Measurements from ENCODE around the gene TRMT6. TPM values are rescaled to one million over a fixed set of nuclear protein-coding genes. Genes with fewer than 3 reads are reported as not detected.
A peak's percentile ranks its signal among the peaks of the same experiment; 100 is the strongest.

TRMT6 gene
- total and polyA plus RNA-seq, 10 of the 15 experiments (the other 5 are each of a cell fraction or from before 2014, with no cell fraction given): 18.2 to 35.5 (median 22.6) TPM

DNA sequence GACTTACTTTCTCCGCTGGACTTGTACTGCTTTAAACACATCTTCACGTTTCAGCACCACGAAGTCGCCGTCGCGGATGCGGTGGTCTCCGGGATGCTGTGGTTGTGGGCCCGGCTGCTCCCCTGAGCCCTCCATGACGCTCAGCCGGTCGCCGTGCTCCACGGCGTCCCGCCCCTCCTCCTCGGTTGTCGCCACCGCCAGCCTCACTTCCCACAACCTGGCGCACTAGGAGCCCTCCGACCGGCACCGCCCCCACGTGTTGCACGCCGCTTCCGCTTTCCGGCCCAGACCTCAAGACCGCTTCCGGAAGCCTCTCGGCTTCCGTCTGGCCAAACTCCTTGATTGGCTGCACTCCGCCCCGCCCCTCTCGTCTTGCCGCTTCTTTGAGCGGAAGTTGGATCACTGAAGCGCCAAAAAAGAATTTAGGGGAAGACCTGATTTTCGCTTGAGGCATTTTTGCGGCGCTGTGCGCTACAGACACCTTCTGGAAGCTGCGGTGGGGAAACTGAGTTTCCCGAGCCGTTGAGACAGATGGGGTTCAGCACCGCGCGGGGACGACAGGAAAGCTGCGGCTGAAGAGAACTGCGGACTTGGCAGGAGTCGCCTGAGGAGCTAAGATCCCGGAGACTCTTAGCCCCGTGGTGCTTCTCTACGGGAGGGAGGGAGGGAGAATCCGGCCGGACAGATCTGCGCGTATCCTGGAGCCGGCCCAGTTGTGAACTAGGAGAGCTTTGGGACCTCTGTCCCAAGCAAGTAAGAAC lies at the start of gene TRMT6, which contains the start of gene MCM8 (continued):
- TF ChIP-seq, protein P1, sequence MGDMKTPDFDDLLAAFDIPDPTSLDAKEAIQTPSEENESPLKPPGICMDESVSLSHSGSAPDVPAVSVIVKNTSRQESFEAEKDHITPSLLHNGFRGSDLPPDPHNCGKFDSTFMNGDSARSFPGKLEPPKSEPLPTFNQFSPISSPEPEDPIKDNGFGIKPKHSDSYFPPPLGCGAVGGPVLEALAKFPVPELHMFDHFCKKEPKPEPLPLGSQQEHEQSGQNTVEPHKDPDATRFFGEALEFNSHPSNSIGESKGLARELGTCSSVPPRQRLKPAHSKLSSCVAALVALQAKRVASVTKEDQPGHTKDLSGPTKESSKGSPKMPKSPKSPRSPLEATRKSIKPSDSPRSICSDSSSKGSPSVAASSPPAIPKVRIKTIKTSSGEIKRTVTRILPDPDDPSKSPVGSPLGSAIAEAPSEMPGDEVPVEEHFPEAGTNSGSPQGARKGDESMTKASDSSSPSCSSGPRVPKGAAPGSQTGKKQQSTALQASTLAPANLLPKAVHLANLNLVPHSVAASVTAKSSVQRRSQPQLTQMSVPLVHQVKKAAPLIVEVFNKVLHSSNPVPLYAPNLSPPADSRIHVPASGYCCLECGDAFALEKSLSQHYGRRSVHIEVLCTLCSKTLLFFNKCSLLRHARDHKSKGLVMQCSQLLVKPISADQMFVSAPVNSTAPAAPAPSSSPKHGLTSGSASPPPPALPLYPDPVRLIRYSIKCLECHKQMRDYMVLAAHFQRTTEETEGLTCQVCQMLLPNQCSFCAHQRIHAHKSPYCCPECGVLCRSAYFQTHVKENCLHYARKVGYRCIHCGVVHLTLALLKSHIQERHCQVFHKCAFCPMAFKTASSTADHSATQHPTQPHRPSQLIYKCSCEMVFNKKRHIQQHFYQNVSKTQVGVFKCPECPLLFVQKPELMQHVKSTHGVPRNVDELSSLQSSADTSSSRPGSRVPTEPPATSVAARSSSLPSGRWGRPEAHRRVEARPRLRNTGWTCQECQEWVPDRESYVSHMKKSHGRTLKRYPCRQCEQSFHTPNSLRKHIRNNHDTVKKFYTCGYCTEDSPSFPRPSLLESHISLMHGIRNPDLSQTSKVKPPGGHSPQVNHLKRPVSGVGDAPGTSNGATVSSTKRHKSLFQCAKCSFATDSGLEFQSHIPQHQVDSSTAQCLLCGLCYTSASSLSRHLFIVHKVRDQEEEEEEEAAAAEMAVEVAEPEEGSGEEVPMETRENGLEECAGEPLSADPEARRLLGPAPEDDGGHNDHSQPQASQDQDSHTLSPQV (IDR thresholded peaks at IDR 0.05): no peak
- peak; percentile 88 for TF ChIP-seq POLR2AphosphoS5 (IDR thresholded peaks at IDR 0.05; ENCODE audit: low read length)
- peak; percentile 79 for TF ChIP-seq CREB1 (IDR thresholded peaks at IDR 0.05; ENCODE audit: low read depth)
- TF ChIP-seq TAF1 (IDR thresholded peaks at IDR 0.05; ENCODE audit: borderline replicate concordance, low read depth, low read length): peak; percentile 70; the same call in 1 of the 2 replicates
- no peak for TF ChIP-seq ZNF274 (IDR thresholded peaks at IDR 0.05; ENCODE audit: insufficient read depth, insufficient read length)
- peak; percentile 95 for TF ChIP-seq NFYB (IDR thresholded peaks at IDR 0.05; ENCODE audit: insufficient read depth, low read depth, low read length)
- TF ChIP-seq EGR1 (IDR thresholded peaks at IDR 0.05; ENCODE audit: borderline replicate concordance in 1 of 2, low read depth in 2 of 2, low read length in 2 of 2): peak in 1 of 2 experiments; percentile 75; a peak in 1 of 3 replicates
- no peak for TF ChIP-seq ASH2L (IDR thresholded peaks at IDR 0.05; ENCODE audit: borderline replicate concordance, low read depth)
- TF ChIP-seq LARP7 (IDR thresholded peaks at IDR 0.05): peak; percentile 54; the same call in 1 of the 2 replicates
- TF ChIP-seq TBL1XR1 (IDR thresholded peaks at IDR 0.05; ENCODE audit: low read depth, low read length): peak; percentile 47; the same call in 1 of the 2 replicates
- TF ChIP-seq FOXK2 (IDR thresholded peaks at IDR 0.05): peak; percentile 57
- TF ChIP-seq SREBF2 (IDR thresholded peaks at IDR 0.05; ENCODE audit: low read length): no peak
- peak; percentile 18 for TF ChIP-seq MEF2B (IDR thresholded peaks at IDR 0.05; ENCODE audit: partially characterized antibody, poor library complexity, severe bottlenecking)
- peak; percentile 90 for TF ChIP-seq IKZF1 (conservative IDR thresholded peaks at IDR 0.05)
- TF ChIP-seq, protein P2, sequence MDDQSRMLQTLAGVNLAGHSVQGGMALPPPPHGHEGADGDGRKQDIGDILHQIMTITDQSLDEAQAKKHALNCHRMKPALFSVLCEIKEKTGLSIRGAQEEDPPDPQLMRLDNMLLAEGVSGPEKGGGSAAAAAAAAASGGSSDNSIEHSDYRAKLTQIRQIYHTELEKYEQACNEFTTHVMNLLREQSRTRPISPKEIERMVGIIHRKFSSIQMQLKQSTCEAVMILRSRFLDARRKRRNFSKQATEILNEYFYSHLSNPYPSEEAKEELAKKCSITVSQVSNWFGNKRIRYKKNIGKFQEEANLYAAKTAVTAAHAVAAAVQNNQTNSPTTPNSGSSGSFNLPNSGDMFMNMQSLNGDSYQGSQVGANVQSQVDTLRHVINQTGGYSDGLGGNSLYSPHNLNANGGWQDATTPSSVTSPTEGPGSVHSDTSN (IDR thresholded peaks at IDR 0.05; ENCODE audit: insufficient replicate concordance, low read depth, low read length): peak; percentile 57
- no peak for TF ChIP-seq ZSCAN29 (IDR thresholded peaks at IDR 0.05)
- no peak for TF ChIP-seq NR2C2 (IDR thresholded peaks at IDR 0.05; ENCODE audit: borderline replicate concordance, control insufficient read depth, insufficient read length, low read depth)
- TF ChIP-seq, protein P3, sequence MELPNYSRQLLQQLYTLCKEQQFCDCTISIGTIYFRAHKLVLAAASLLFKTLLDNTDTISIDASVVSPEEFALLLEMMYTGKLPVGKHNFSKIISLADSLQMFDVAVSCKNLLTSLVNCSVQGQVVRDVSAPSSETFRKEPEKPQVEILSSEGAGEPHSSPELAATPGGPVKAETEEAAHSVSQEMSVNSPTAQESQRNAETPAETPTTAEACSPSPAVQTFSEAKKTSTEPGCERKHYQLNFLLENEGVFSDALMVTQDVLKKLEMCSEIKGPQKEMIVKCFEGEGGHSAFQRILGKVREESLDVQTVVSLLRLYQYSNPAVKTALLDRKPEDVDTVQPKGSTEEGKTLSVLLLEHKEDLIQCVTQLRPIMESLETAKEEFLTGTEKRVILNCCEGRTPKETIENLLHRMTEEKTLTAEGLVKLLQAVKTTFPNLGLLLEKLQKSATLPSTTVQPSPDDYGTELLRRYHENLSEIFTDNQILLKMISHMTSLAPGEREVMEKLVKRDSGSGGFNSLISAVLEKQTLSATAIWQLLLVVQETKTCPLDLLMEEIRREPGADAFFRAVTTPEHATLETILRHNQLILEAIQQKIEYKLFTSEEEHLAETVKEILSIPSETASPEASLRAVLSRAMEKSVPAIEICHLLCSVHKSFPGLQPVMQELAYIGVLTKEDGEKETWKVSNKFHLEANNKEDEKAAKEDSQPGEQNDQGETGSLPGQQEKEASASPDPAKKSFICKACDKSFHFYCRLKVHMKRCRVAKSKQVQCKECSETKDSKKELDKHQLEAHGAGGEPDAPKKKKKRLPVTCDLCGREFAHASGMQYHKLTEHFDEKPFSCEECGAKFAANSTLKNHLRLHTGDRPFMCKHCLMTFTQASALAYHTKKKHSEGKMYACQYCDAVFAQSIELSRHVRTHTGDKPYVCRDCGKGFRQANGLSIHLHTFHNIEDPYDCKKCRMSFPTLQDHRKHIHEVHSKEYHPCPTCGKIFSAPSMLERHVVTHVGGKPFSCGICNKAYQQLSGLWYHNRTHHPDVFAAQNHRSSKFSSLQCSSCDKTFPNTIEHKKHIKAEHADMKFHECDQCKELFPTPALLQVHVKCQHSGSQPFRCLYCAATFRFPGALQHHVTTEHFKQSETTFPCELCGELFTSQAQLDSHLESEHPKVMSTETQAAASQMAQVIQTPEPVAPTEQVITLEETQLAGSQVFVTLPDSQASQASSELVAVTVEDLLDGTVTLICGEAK (IDR thresholded peaks at IDR 0.05; ENCODE audit: borderline replicate concordance): peak; percentile 94
- peak; percentile 74; the same call in 2 of the 3 replicates for TF ChIP-seq POU2F2 (IDR thresholded peaks at IDR 0.05; ENCODE audit: borderline replicate concordance, low read depth, low read length)
- TF ChIP-seq MTA3 (IDR thresholded peaks at IDR 0.05; ENCODE audit: borderline replicate concordance, low read length): no peak

Data from GM12878 (cell line).